Stimulated activated naive CD8-positive, alpha-beta T cell treated with anti-CD3 and anti-CD28 coated beads, Interleukin-15, Interleukin-2, amounts not matched to agents 100 U/mL and 50 U/mL, for 24 hours (primary cell): ENCODE data around the gene LAMA3.

Experiments used
- ATAC-seq: fragments of 150-1000 bp; cut with Tn5 transposase; one replicate; pipeline ENCODE4 v1.10.0; 2021
- DNase-seq: peaks from one replicate; pipeline ENCODE4 v3.0.0; 2021

LAMA3 gene

GRCh38 chr18:23850215-23850614 is 161.0 kb downstream of the LAMA3 start:
- no peak for DNase-seq
- no peak for ATAC-seq

GRCh38 chr18:23851470-23852002 is 162.3 kb downstream of the LAMA3 start:
- ATAC-seq (no peak), DNase-seq (no peak)

GRCh38 chr18:23852236-23853045 is 163.2 kb downstream of the LAMA3 start:
- ATAC-seq, result no peak
- no peak for DNase-seq

GRCh38 chr18:23853448-23854195 is 164.4 kb downstream of the LAMA3 start:
- no peak for DNase-seq
- no peak for ATAC-seq

GRCh38 chr18:23855721-23856120 is 166.5 kb downstream of the LAMA3 start:
- no peak for DNase-seq
- no peak for ATAC-seq

- DNase-seq (no peak), ATAC-seq (no peak)
Observed at GRCh38 chr18:23856466-23857163, 167.4 kb downstream of the LAMA3 start.

- ATAC-seq (no peak), DNase-seq (no peak)
Observed at GRCh38 chr18:23857164-23857552, 167.9 kb downstream of the LAMA3 start.

GRCh38 chr18:23857756-23858155 is 168.5 kb downstream of the LAMA3 start:
- no peak for ATAC-seq
- no peak for DNase-seq

GRCh38 chr18:23859466-23860336 is 170.4 kb downstream of the LAMA3 start:
- no peak for DNase-seq
- ATAC-seq, result no peak

GRCh38 chr18:23861326-23861725 is 172.1 kb downstream of the LAMA3 start:
- ATAC-seq, result no peak
- no peak for DNase-seq

- DNase-seq (no peak), ATAC-seq (no peak)
Observed at GRCh38 chr18:23861805-23862470, 172.7 kb downstream of the LAMA3 start.

- DNase-seq, result peak; percentile 25
Observed at GRCh38 chr18:23864624-23865023, 175.4 kb downstream of the LAMA3 start.

GRCh38 chr18:23867006-23867405 is 177.8 kb downstream of the LAMA3 start:
- ATAC-seq (no peak), DNase-seq (no peak)

More at GRCh38 chr18:23864624-23865023, 175.4 kb downstream of the LAMA3 start:
- no peak for ATAC-seq

- ATAC-seq (no peak), DNase-seq (no peak)
Observed at GRCh38 chr18:23868136-23868785, 179.0 kb downstream of the LAMA3 start.

GRCh38 chr18:23870676-23871380 is 181.6 kb downstream of the LAMA3 start:
- DNase-seq (no peak), ATAC-seq (no peak)

- DNase-seq, result peak; percentile 53
- ATAC-seq, result peak; percentile 94
Observed at GRCh38 chr18:23871410-23871809, 182.2 kb downstream of the LAMA3 start.

GRCh38 chr18:23872701-23873550 is 183.7 kb downstream of the LAMA3 start:
- ATAC-seq (peak; percentile 41), DNase-seq (peak; percentile 26)

- DNase-seq (no peak), ATAC-seq (no peak)
Observed at GRCh38 chr18:23875966-23876895, 187.0 kb downstream of the LAMA3 start.
